Suprapubic skin (tissue), 4 donors: ENCODE data around the gene CASKIN2. TPM values are rescaled to one million over a fixed set of nuclear protein-coding genes. Genes with fewer than 3 reads are reported as not detected.
A peak's percentile ranks its signal among the peaks of the same experiment; 100 is the strongest.

Source experiments
- DNase-seq, 2 donors: peaks; one replicate each; pipeline ENCODE4 v3.0.0-alpha.2; 2019; ENCODE audit warnings: low spot score in 2 of 2
- H3K27ac ChIP-seq: fragments of 200-600 bp; sonication (generic); one replicate; pipeline ENCODE4 v1.5.1; 2019
- H3K27me3 ChIP-seq: fragments of 200-600 bp; sonication (generic); one replicate; pipeline ENCODE4 v1.5.1; 2019
- H3K36me3 ChIP-seq: fragments of 200-600 bp; sonication (generic); one replicate; pipeline ENCODE4 v1.5.1; 2019
- H3K4me1 ChIP-seq: fragments of 200-600 bp; sonication (generic); one replicate; pipeline ENCODE4 v1.5.1; 2019
- H3K4me3 ChIP-seq: fragments of 200-600 bp; sonication (generic); one replicate; pipeline ENCODE4 v1.5.1; 2019; ENCODE audit warnings: mild to moderate bottlenecking
- H3K9me3 ChIP-seq: fragments of 200-600 bp; sonication (generic); one replicate; pipeline ENCODE4 v1.5.1; 2019
- CTCF ChIP-seq, 2 donors: fragments of 200-600 bp in 1 of 2; fragments of 450-650 bp in 1 of 2; sonication (generic) in 1 of 2; IDR thresholded peaks; one replicate each; pipeline ENCODE4 v1.5.1; 2016 to 2019; ENCODE audit warnings: antibody characterized with exemption in 2 of 2, mild to moderate bottlenecking in 1 of 2, moderate library complexity in 1 of 2
- EP300 ChIP-seq: sonication (generic); formaldehyde crosslinking; IDR thresholded peaks from one replicate; pipeline ENCODE4 v1.6.1; 2017; ENCODE audit warnings: antibody characterized with exemption
- POLR2A ChIP-seq, 2 donors: fragments of 450-650 bp; IDR thresholded peaks; one replicate each; pipeline ENCODE4 v1.6.1; 2017; ENCODE audit warnings: antibody characterized with exemption in 2 of 2, mild to moderate bottlenecking in 2 of 2, moderate library complexity in 2 of 2
- POLR2AphosphoS5 ChIP-seq, 3 donors: sonication (generic); formaldehyde crosslinking; IDR thresholded peaks; one replicate each; pipeline ENCODE4 v1.6.1; 2017; ENCODE audit warnings: antibody characterized with exemption in 3 of 3
- WGBS: methylation state at CpG from one replicate; pipeline ENCODE4 v1.1.5; 2018; 5-methylcytosine and 5-hydroxymethylcytosine counted together
- total RNA-seq, 4 donors: library from RNA; depleted of rRNA; stranded (reverse); fragments of >200 nt; gene quantifications; one replicate each; pipeline ENCODE4 v1.1.0, GENCODE V29; 2016

The CASKIN2 gene
- total RNA-seq, 4 donors from 2014 or later, result 18.7 to 25.1 (median 22.1) TPM

GRCh38 chr17:75507733-75508719 is 7.3 kb downstream of the CASKIN2 start:
- no peaks in the 10 kb centered on the region for H3K9me3 ChIP-seq
- H3K27ac ChIP-seq, result peak overlapping the region; percentile 58
- WGBS, result 78% methylated on average over 15 of the region's 27 CpGs
- no peak for TF ChIP-seq POLR2AphosphoS5 (IDR thresholded peaks at IDR 0.05)
- no peak for TF ChIP-seq EP300
- TF ChIP-seq POLR2A (IDR thresholded peaks at IDR 0.05), result no peak
- TF ChIP-seq CTCF (IDR thresholded peaks at IDR 0.05), result no peak
- no peak overlapping the region for H3K4me3 ChIP-seq
- H3K27me3 ChIP-seq, result no peaks in the 10 kb centered on the region
- peaks cover 54% of the 10 kb centered on the region for H3K36me3 ChIP-seq
- no peak for DNase-seq
- peaks cover 27% of the 10 kb centered on the region for H3K4me1 ChIP-seq

DNA sequence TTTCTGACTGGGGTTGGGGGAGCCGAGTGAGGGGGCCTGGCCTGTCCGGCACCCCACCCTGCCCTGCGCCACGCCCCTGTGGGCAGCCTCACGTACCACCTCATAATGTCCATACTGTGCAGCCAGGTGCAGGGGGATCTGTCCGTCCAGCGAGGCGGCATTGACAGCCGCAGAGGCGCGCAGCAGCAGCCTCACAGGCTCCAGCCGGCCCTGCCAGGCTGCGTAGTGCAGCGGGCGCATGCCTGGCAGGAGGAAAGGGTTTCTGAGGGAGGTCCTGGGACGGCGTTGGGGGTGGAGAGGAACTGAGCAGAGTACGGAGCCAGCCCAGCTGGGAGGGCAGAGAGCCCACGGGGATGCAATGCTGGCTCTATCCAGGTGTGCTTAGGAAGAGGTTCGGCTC is 8.4 kb downstream of the CASKIN2 start:
- peaks cover 59% of the 10 kb centered on the region for H3K36me3 ChIP-seq
- no peaks in the 10 kb centered on the region for H3K9me3 ChIP-seq
- WGBS, result 92% methylated on average over 15 of the region's 20 CpGs
- H3K27ac ChIP-seq, result no peak overlapping the region
- DNase-seq, result no peak
- peaks cover 25% of the 10 kb centered on the region for H3K4me1 ChIP-seq
- H3K27me3 ChIP-seq, result no peaks in the 10 kb centered on the region
- TF ChIP-seq POLR2AphosphoS5 (IDR thresholded peaks at IDR 0.05) (no peak), EP300 (no peak), CTCF (IDR thresholded peaks at IDR 0.05) (no peak), POLR2A (IDR thresholded peaks at IDR 0.05) (no peak)
- no peak overlapping the region for H3K4me3 ChIP-seq

DNA sequence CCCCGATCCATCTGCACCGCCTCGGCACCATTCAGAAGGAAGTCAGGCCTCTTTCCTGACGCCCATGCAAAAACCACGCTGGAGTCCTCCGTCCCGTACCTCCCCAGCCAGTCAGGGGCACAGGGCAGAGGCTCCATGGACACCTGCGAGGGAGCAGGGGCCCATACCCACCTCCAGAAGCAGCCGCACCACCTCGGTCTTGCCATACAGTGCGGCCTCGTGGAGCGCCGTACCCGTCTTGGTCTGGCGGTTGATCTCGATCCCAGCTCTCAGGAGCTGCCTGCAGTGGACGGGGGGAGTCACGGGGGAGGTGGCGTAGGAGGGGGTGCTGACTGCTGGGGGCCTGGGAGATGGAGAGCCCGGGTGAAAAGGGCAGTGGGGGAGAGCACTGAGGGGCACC is 9.2 kb downstream of the CASKIN2 start:
- no peaks in the 10 kb centered on the region for H3K9me3 ChIP-seq
- H3K27ac ChIP-seq, result no peak overlapping the region
- no peak for TF ChIP-seq POLR2A (IDR thresholded peaks at IDR 0.05)
- WGBS, result 83% methylated on average over 14 of the region's 21 CpGs
- peaks cover 67% of the 10 kb centered on the region for H3K36me3 ChIP-seq
- H3K4me1 ChIP-seq, result peaks cover 27% of the 10 kb centered on the region
- H3K4me3 ChIP-seq, result no peak overlapping the region
- DNase-seq, result no peak
- no peaks in the 10 kb centered on the region for H3K27me3 ChIP-seq

DNA sequence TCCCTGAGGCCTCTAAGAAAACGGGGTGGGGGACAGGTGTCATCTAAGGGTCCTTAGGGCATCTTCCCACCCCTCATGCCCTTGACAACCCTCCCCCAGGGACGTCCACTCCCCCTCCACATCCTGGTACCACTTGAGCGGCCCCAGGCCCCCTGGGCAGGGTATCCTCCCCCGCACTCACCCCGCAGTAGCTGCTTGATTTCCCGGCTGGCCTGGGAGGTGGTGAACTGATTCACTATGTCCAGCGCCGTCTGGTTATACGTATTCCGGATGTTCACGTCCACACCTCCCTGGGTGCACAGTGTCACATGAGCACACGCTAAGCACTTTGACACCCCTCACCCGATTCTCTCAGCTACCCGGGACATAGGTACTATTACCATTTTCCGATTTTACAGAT is 9.7 kb downstream of the CASKIN2 start:
- H3K27ac ChIP-seq, result no peak overlapping the region
- peaks cover 25% of the 10 kb centered on the region for H3K4me1 ChIP-seq
- TF ChIP-seq POLR2AphosphoS5 (IDR thresholded peaks at IDR 0.05) (no peak), EP300 (no peak), POLR2A (IDR thresholded peaks at IDR 0.05) (no peak), CTCF (IDR thresholded peaks at IDR 0.05) (no peak)
- H3K36me3 ChIP-seq, result peaks cover 72% of the 10 kb centered on the region
- no peaks in the 10 kb centered on the region for H3K27me3 ChIP-seq
- no peak for DNase-seq
- no peaks in the 10 kb centered on the region for H3K9me3 ChIP-seq
- WGBS, result 85% methylated on average over 15 of the region's 15 CpGs
- no peak overlapping the region for H3K4me3 ChIP-seq

GRCh38 chr17:75505152-75505409 is 10.3 kb downstream of the CASKIN2 start:
- no peaks in the 10 kb centered on the region for H3K27me3 ChIP-seq
- DNase-seq, result no peak
- no peaks in the 10 kb centered on the region for H3K9me3 ChIP-seq
- peaks cover 20% of the 10 kb centered on the region for H3K4me1 ChIP-seq
- H3K27ac ChIP-seq, result no peak overlapping the region
- peaks cover 76% of the 10 kb centered on the region for H3K36me3 ChIP-seq
- H3K4me3 ChIP-seq, result no peak overlapping the region
- TF ChIP-seq EP300 (no peak), POLR2A (IDR thresholded peaks at IDR 0.05) (no peak), CTCF (IDR thresholded peaks at IDR 0.05) (no peak), POLR2AphosphoS5 (IDR thresholded peaks at IDR 0.05) (no peak)
- 89% methylated on average over 4 of the region's 4 CpGs for WGBS
